ENCODE results near the gene CGNL1. TPM values are rescaled to one million over a fixed set of nuclear protein-coding genes. Genes with fewer than 3 reads are reported as not detected.

The CGNL1 gene
- total RNA-seq, 2 donors from 2014 or later: 16.4 to 29.8 TPM

GRCh38 chr15:57547243-57547755 lies 171.0 kb downstream of the CGNL1 start:
- TF ChIP-seq, protein P1, sequence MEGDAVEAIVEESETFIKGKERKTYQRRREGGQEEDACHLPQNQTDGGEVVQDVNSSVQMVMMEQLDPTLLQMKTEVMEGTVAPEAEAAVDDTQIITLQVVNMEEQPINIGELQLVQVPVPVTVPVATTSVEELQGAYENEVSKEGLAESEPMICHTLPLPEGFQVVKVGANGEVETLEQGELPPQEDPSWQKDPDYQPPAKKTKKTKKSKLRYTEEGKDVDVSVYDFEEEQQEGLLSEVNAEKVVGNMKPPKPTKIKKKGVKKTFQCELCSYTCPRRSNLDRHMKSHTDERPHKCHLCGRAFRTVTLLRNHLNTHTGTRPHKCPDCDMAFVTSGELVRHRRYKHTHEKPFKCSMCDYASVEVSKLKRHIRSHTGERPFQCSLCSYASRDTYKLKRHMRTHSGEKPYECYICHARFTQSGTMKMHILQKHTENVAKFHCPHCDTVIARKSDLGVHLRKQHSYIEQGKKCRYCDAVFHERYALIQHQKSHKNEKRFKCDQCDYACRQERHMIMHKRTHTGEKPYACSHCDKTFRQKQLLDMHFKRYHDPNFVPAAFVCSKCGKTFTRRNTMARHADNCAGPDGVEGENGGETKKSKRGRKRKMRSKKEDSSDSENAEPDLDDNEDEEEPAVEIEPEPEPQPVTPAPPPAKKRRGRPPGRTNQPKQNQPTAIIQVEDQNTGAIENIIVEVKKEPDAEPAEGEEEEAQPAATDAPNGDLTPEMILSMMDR (IDR thresholded peaks at IDR 0.05): no peak
- Histone ChIP-seq H3K4me1 (peaks cover 0 to 29% of the 10 kb centered on the region in 2 donors), H3K36me3 (no peaks in the 10 kb centered on the region), H3K27ac (no peak overlapping the region), H3K4me3 (no peak overlapping the region), H3K27me3 (no peaks in the 10 kb centered on the region), H3K9me3 (no peaks in the 10 kb centered on the region)
- DNase-seq (ENCODE audit: low spot score): no peak

DNA sequence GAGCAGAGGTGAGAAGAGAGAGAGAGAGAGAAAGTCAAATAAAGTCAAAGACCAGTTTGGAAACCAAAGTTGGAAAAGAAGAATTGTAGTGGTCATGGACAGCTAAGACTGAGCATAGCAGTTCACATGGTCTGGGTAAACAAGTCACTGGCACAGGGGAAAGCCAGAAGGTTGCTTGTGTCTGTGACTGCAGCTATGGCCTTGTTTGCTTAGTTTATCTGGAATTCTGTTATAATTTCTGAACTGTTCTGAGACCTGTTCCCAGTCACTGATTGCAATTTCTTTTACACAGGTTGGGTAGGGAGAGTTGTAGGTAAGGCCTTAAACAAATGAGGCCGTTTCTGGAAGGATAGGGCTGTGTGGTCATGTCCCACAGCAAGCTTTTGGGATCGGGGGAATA lies 172.0 kb downstream of the CGNL1 start:
- H3K4me3 ChIP-seq: no peak overlapping the region
- no peak for DNase-seq (ENCODE audit: low spot score)
- H3K36me3 ChIP-seq: no peaks in the 10 kb centered on the region
- H3K9me3 ChIP-seq: no peaks in the 10 kb centered on the region
- H3K27ac ChIP-seq: no peak overlapping the region
- TF ChIP-seq, protein P1 (IDR thresholded peaks at IDR 0.05): no peak
- no peaks in the 10 kb centered on the region for H3K27me3 ChIP-seq
- H3K4me1 ChIP-seq: peaks cover 0 to 39% of the 10 kb centered on the region in 2 donors

DNA sequence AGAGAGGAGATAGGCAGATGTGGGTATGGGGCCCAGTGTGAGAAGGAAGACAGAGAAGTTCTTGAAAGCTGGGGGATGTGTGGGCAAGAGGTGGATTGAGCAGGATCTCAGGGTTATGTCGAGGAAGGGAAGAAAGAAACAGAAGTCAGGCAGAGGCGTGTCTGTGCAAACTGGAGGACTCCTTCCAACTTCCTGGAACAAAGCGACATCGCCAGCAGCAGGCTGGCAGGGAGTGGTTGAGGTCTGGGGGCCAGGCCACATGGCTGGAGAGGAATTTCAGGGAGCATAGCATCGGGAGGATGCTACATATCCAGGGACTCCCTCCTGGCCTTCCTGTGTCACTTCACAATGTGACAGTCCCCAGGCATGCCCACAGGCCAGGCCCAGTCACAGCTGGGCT lies 172.5 kb downstream of the CGNL1 start:
- TF ChIP-seq, protein P1 (IDR thresholded peaks at IDR 0.05): no peak
- no peak for DNase-seq (ENCODE audit: low spot score)
- Histone ChIP-seq H3K4me3 (no peak overlapping the region), H3K4me1 (peaks cover 0 to 44% of the 10 kb centered on the region in 2 donors), H3K27me3 (no peaks in the 10 kb centered on the region), H3K36me3 (no peaks in the 10 kb centered on the region), H3K27ac (peak overlapping the region in 1 of 2 donors; percentile 69), H3K9me3 (no peaks in the 10 kb centered on the region)

DNA sequence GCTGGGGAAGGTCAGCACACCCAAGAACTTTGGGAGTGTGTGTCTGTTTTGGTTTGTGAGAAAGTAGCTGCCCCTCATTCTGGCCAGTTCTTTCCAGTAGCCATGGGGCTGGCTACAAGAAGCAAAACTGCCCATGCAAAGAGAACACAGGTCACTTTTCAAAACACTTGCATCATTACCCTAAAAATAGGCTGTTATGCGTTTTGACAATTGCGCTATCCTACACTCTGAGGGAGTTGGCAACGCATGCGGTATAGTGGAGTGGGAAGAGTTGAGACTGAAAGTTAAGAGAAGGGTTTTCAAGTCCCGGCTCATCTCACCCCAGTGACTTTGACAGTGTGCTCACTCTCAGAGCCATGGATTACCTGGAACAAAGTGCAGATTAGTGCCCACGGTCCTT lies 173.6 kb downstream of the CGNL1 start:
- TF ChIP-seq, protein P1 (IDR thresholded peaks at IDR 0.05): no peak
- no peak for DNase-seq (ENCODE audit: low spot score)
- Histone ChIP-seq H3K4me3 (no peak overlapping the region), H3K27ac (peak overlapping the region; percentile 69), H3K4me1 (peaks cover 0 to 55% of the 10 kb centered on the region in 2 donors), H3K36me3 (no peaks in the 10 kb centered on the region), H3K9me3 (no peaks in the 10 kb centered on the region), H3K27me3 (no peaks in the 10 kb centered on the region)

DNA sequence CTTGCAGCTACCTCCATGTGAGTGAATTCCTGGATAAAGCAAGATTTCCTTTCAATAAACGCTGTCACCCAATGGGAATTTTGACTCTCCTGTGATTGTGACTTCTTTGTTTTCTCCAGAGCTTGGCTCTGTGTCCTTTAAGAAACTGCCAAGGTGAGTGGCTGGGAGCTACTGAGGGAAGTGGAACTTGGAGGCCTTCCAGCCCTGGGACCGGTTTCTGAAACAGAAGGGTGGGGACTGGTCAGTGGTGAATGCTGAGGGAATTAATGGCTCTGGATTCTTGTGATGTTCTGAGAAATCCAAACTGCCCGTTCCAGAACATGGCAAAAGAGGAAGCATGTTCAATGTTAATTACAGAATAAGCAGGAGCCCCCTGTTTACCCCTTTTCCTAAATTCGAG lies 174.3 kb downstream of the CGNL1 start:
- peak; percentile 80 for DNase-seq (ENCODE audit: low spot score)
- H3K27ac ChIP-seq: peak overlapping the region; percentile 69

More for the DNA sequence above, 174.3 kb downstream of the CGNL1 start:
- no peaks in the 10 kb centered on the region for H3K27me3 ChIP-seq
- no peaks in the 10 kb centered on the region for H3K36me3 ChIP-seq
- TF ChIP-seq, protein P1 (IDR thresholded peaks at IDR 0.05): no peak
- no peaks in the 10 kb centered on the region for H3K9me3 ChIP-seq
- peaks cover 0 to 62% of the 10 kb centered on the region in 2 donors for H3K4me1 ChIP-seq
- H3K4me3 ChIP-seq: no peak overlapping the region
